Measurements from ENCODE around the gene PCDHA8. TPM values are rescaled to one million over a fixed set of nuclear protein-coding genes. Genes with fewer than 3 reads are reported as not detected.

PCDHA8 gene
- total RNA-seq, 4 donors from 2014 or later, result 5.0 TPM; not detected in 3

DNA sequence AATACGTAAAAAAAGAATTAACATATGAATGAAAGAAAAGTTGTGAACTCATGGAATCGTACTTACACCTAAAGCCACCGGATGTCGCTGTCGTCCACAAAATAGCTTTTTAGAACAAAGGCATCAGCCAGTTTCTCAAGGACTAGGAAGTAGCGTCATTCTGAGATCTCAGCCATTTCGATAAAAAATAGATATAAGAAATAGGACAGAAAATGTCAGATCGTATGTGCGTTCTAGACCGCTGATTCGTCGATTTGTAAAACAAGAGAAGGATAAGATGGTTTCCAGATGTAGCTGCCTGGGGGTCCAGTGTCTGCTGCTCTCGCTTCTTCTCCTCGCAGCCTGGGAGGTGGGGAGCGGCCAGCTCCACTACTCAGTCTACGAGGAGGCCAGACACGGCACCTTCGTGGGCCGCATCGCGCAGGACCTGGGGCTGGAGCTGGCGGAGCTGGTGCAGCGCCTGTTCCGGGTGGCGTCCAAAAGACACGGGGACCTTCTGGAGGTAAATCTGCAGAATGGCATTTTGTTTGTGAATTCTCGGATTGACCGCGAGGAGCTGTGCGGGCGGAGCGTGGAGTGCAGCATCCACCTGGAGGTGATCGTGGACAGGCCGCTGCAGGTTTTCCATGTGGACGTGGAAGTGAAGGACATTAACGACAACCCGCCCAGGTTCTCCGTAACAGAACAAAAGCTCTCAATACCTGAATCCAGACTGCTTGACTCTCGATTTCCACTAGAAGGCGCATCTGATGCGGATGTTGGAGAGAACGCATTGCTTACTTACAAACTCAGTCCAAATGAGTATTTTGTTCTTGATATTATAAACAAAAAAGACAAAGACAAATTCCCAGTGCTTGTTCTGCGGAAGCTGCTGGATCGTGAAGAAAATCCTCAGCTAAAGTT lies 15.0 kb downstream of the PCDHA8 start, which contains the start of gene PCDHA10:
Gene PCDHA10 (plus strand): TSS at position 126 of the 903 bp plus-strand sequence. CDS start 152 bp downstream, at position 278.
- H3K36me3 ChIP-seq, result no peaks in the 10 kb centered on the region
- DNase-seq, result no peak
- peaks cover 0 to 26% (median 3%) of the 10 kb centered on the region in 4 donors for H3K9me3 ChIP-seq
- no peaks in the 10 kb centered on the region for H3K4me1 ChIP-seq
- H3K4me3 ChIP-seq, result peak within 1 kb of the TSS in 2 of 4 donors; percentile 9 to 15
- no peaks in the 10 kb centered on the region for H3K27me3 ChIP-seq
- no peak for TF ChIP-seq POLR2A (IDR thresholded peaks at IDR 0.05)
- TF ChIP-seq, protein P1, sequence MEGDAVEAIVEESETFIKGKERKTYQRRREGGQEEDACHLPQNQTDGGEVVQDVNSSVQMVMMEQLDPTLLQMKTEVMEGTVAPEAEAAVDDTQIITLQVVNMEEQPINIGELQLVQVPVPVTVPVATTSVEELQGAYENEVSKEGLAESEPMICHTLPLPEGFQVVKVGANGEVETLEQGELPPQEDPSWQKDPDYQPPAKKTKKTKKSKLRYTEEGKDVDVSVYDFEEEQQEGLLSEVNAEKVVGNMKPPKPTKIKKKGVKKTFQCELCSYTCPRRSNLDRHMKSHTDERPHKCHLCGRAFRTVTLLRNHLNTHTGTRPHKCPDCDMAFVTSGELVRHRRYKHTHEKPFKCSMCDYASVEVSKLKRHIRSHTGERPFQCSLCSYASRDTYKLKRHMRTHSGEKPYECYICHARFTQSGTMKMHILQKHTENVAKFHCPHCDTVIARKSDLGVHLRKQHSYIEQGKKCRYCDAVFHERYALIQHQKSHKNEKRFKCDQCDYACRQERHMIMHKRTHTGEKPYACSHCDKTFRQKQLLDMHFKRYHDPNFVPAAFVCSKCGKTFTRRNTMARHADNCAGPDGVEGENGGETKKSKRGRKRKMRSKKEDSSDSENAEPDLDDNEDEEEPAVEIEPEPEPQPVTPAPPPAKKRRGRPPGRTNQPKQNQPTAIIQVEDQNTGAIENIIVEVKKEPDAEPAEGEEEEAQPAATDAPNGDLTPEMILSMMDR (IDR thresholded peaks at IDR 0.05), result peak in 1 of 6 experiments; percentile 14
- peak within 1 kb of the TSS in 1 of 4 donors; percentile 8 for H3K27ac ChIP-seq

DNA sequence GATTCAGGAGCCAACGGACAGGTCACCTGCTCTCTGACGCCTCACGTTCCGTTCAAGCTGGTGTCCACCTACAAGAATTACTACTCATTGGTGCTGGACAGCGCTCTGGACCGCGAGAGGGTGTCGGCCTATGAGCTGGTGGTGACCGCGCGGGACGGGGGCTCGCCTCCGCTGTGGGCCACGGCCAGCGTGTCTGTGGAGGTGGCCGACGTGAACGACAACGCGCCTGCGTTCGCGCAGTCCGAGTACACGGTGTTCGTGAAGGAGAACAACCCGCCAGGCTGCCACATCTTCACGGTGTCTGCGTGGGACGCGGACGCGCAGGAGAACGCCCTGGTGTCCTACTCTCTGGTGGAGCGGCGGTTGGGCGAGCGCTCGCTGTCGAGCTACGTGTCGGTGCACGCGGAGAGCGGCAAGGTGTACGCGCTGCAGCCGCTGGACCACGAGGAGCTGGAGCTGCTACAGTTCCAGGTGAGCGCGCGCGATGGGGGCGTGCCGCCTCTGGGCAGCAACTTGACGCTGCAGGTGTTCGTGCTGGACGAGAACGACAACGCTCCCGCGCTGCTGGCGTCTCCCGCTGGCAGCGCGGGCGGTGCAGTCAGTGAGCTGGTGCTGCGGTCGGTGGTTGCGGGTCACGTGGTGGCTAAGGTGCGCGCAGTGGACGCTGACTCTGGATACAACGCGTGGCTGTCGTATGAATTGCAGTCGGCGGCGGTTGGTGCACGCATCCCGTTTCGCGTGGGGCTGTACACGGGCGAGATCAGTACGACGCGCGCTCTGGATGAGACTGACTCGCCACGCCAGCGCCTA lies 16.4 kb downstream of the PCDHA8 start:
- no peak for DNase-seq
- no peaks in the 10 kb centered on the region for H3K27me3 ChIP-seq

DNA sequence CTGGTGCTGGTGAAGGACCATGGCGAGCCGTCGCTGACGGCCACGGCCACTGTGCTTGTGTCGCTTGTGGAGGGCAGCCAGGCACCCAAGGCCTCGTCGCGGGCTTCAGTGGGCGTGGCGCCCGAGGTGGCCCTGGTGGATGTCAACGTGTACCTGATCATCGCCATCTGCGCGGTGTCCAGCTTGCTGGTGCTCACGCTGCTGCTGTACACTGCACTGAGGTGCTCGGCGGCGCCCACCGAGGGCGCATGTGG lies 16.9 kb downstream of the PCDHA8 start:
- H3K36me3 ChIP-seq, result no peaks in the 10 kb centered on the region
- peaks cover 0 to 34% (median 3%) of the 10 kb centered on the region in 4 donors for H3K9me3 ChIP-seq
- H3K4me1 ChIP-seq, result no peaks in the 10 kb centered on the region
- no peak for TF ChIP-seq POLR2A (IDR thresholded peaks at IDR 0.05)
- TF ChIP-seq, protein P1 (IDR thresholded peaks at IDR 0.05), result no peak
- no peak overlapping the region for H3K27ac ChIP-seq
- no peak for DNase-seq
- no peak overlapping the region for H3K4me3 ChIP-seq
- H3K27me3 ChIP-seq, result no peaks in the 10 kb centered on the region

More for the DNA sequence above, 16.4 kb downstream of the PCDHA8 start:
- no peak overlapping the region for H3K4me3 ChIP-seq
- H3K9me3 ChIP-seq, result peaks cover 0 to 32% (median 3%) of the 10 kb centered on the region in 4 donors
- no peaks in the 10 kb centered on the region for H3K36me3 ChIP-seq
- TF ChIP-seq, protein P1 (IDR thresholded peaks at IDR 0.05), result no peak
- TF ChIP-seq POLR2A (IDR thresholded peaks at IDR 0.05), result no peak
- H3K27ac ChIP-seq, result no peak overlapping the region
- no peaks in the 10 kb centered on the region for H3K4me1 ChIP-seq

DNA sequence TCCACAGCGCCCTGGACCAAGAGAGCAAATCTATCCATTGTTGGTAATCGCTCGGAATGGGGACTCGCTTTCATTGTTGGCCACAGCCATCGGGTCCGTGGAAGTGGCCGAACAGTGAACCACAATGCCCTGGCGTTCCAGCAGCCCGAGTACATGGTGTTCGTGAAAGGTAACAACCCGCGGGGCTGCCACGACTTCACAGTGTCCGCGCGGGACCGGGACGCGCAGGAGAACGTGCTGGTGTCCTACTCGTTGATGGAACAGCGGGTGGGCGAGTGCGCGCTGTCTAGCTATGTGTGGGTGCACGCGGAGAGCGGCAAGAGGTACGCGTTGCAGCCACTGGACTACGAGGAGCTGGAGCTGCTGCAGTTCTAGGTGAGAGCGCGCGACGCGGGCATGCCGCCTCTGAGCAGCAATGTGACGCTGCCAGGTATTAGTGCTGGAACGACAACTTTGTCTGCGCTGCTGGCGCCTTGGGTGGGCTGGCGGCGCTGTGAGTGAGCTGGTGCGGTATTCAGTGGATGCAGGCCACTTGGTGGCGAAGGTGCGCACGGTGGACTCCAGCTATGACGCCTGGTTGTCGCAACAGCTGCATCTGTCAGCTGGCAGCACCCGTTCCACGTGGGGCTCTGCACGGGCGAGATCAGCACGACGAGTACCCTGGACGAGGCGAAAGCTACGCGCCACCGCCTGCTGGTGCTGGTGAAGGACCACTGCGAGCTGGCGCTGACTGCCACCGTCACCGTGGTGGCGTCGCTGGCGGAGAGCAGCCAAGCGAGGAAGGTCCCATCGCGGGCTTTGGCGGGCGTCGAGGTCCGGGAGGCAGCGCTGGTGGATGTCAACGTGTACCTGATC lies 21.7 kb downstream of the PCDHA8 start:
- no peak overlapping the region for H3K4me3 ChIP-seq
- no peaks in the 10 kb centered on the region for H3K36me3 ChIP-seq
- H3K27ac ChIP-seq, result no peak overlapping the region
- no peaks in the 10 kb centered on the region for H3K4me1 ChIP-seq
- no peaks in the 10 kb centered on the region for H3K27me3 ChIP-seq
- no peak for DNase-seq
- TF ChIP-seq, protein P1 (IDR thresholded peaks at IDR 0.05), result no peak
- peaks cover 0 to 20% (median under 1%) of the 10 kb centered on the region in 4 donors for H3K9me3 ChIP-seq
